PC-3 (cell line): ENCODE measurements around the gene PACRG. TPM values are rescaled to one million over a fixed set of nuclear protein-coding genes. Genes with fewer than 3 reads are reported as not detected.

ENCODE experiments used
- ATAC-seq: fragments of 200-7000 bp; cut with Tn5 transposase; 2 replicates; pipeline ENCODE4 v1.9.1; 2020; ENCODE audit warnings: mild to moderate bottlenecking, moderate library complexity
- BruUV-seq: library from RNA; stranded (reverse); fragments of 400-500 nt; replicated peaks from 2 replicates; lab custom pipeline; 2021; lab: Mats Ljungman, UMichigan
- CTCF ChIA-PET: fragments of 300-600 bp; sonication (Branson Sonifier 250); formaldehyde crosslinking; loops from one replicate; lab custom pipeline; 2022; ENCODE audit warnings: antibody characterized with exemption; lab: Charles Lee
- POLR2A ChIA-PET: fragments of 300-600 bp; sonication (Branson Sonifier 250); formaldehyde crosslinking; loops from one replicate; lab custom pipeline; 2022; ENCODE audit warnings: antibody characterized with exemption; ENCODE audit not compliant: unreplicated experiment; lab: Charles Lee
- DNase-seq: peaks from one replicate; pipeline ENCODE4 v3.0.0-alpha.2; 2015
- H2AFZ ChIP-seq: fragments of 300-600 bp; sonication (generic); 2 replicates; pipeline ENCODE4 v1.6.0; 2016; ENCODE audit warnings: antibody characterized with exemption, low read length
- H3F3A ChIP-seq: fragments of 300-600 bp; sonication (generic); one replicate; pipeline ENCODE4 v1.6.0; 2017; ENCODE audit warnings: antibody characterized with exemption, low read length, control low read depth, mild to moderate bottlenecking; ENCODE audit not compliant: unreplicated experiment
- H3K27ac ChIP-seq: fragments of 300-600 bp; sonication (generic); 2 replicates; pipeline ENCODE4 v1.5.1; 2016; ENCODE audit warnings: mild to moderate bottlenecking, low read length
- H3K27me3 ChIP-seq: fragments of 300-600 bp; sonication (generic); 2 replicates; pipeline ENCODE4 v1.6.1; 2016; ENCODE audit warnings: low read length, mixed read lengths
- H3K36me3 ChIP-seq: fragments of 300-600 bp; sonication (generic); 2 replicates; pipeline ENCODE4 v1.6.1; 2016; ENCODE audit warnings: low read depth, mixed run types, low read length, mixed read lengths
- H3K4me1 ChIP-seq: fragments of 300-600 bp; sonication (generic); 2 replicates; pipeline ENCODE4 v1.5.1; 2016; ENCODE audit warnings: low read length; ENCODE audit not compliant: insufficient read depth
- H3K4me2 ChIP-seq: fragments of 300-600 bp; sonication (generic); 2 replicates; pipeline ENCODE4 v1.6.0; 2016; ENCODE audit warnings: low read length
- H3K4me3 ChIP-seq: fragments of 300-600 bp; sonication (generic); 2 replicates; pipeline ENCODE4 v1.5.1; 2016; ENCODE audit warnings: mild to moderate bottlenecking, low read length, mixed read lengths
- H3K79me2 ChIP-seq: fragments of 300-600 bp; sonication (generic); 2 replicates; pipeline ENCODE4 v1.6.1; 2017; ENCODE audit warnings: low read length, mixed read lengths
- H3K9ac ChIP-seq: fragments of 300-600 bp; sonication (generic); 2 replicates; pipeline ENCODE4 v1.6.0; 2016; ENCODE audit warnings: mild to moderate bottlenecking, low read length
- H3K9me2 ChIP-seq: fragments of 300-600 bp; sonication (generic); replicated peaks from 2 replicates; pipeline ENCODE4 v1.6.1; 2016; ENCODE audit warnings: mixed run types, low read length, mixed read lengths
- H3K9me3 ChIP-seq: fragments of 300-600 bp; sonication (generic); 2 replicates; pipeline ENCODE4 v1.6.1; 2016; ENCODE audit warnings: low read length, mixed read lengths
- H4K20me1 ChIP-seq: fragments of 300-600 bp; sonication (generic); 2 replicates; pipeline ENCODE4 v1.6.1; 2016; ENCODE audit warnings: low read length, mixed read lengths
- EZH2 ChIP-seq: fragments of 300-600 bp; sonication (generic); IDR thresholded peaks from one replicate; pipeline ENCODE4 v1.6.1; 2017; ENCODE audit warnings: antibody characterized with exemption, mild to moderate bottlenecking, low read length; ENCODE audit not compliant: unreplicated experiment
- EZH2phosphoT487 ChIP-seq: fragments of 300-600 bp; sonication (generic); IDR thresholded peaks from 2 replicates; pipeline ENCODE4 v1.6.1; 2018; ENCODE audit warnings: mild to moderate bottlenecking, antibody characterized with exemption, low read length, borderline replicate concordance
- intact Hi-C: fragments of 100-400 bp; cut with micrococcal nuclease; formaldehyde crosslinking; loops from 2 replicates; pipeline ENCODE4 v1.9.0; 2023
- total RNA-seq: library from RNA; depleted of rRNA; stranded (reverse); fragments of >200 nt; gene quantifications from 2 replicates; pipeline ENCODE4 v1.2.3, GENCODE V29; 2014
- TF ChIP-seq, protein P1 (sequence below): fragments of 300-600 bp; sonication (generic); conservative IDR thresholded peaks from 2 replicates; pipeline ENCODE4 v1.5.1; 2017; ENCODE audit warnings: antibody characterized with exemption, low read depth, mild to moderate bottlenecking, low read length

Gene PACRG
- total RNA-seq, 1 experiment from 2014 or later = not detected

GRCh38 chr6:163085426-163085825, 357.7 kb downstream of the PACRG start:
- Histone ChIP-seq H2AFZ (no peak overlapping the region), H3K4me1 (no peaks in the 10 kb centered on the region), H3K79me2 (no peaks in the 10 kb centered on the region), H3F3A (no peaks in the 10 kb centered on the region), H3K27me3 (peaks cover 13% of the 10 kb centered on the region), H3K27ac (no peak overlapping the region), H3K4me3 (no peak overlapping the region), H3K36me3 (no peaks in the 10 kb centered on the region), H3K4me2 (no peak overlapping the region), H4K20me1 (no peaks in the 10 kb centered on the region), H3K9me2 (no peaks in the 10 kb centered on the region), H3K9me3 (no peaks in the 10 kb centered on the region), H3K9ac (no peak overlapping the region)
- POLR2A ChIA-PET = no interaction called here
- TF ChIP-seq EZH2phosphoT487 (no peak), EZH2 (no peak)
- TF ChIP-seq, protein P1, sequence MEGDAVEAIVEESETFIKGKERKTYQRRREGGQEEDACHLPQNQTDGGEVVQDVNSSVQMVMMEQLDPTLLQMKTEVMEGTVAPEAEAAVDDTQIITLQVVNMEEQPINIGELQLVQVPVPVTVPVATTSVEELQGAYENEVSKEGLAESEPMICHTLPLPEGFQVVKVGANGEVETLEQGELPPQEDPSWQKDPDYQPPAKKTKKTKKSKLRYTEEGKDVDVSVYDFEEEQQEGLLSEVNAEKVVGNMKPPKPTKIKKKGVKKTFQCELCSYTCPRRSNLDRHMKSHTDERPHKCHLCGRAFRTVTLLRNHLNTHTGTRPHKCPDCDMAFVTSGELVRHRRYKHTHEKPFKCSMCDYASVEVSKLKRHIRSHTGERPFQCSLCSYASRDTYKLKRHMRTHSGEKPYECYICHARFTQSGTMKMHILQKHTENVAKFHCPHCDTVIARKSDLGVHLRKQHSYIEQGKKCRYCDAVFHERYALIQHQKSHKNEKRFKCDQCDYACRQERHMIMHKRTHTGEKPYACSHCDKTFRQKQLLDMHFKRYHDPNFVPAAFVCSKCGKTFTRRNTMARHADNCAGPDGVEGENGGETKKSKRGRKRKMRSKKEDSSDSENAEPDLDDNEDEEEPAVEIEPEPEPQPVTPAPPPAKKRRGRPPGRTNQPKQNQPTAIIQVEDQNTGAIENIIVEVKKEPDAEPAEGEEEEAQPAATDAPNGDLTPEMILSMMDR = no peak
- BruUV-seq = no TSS peak
- CTCF ChIA-PET = no interaction called here
- ATAC-seq (no peak), DNase-seq (no peak)
- intact Hi-C loops = no loop called here

DNA sequence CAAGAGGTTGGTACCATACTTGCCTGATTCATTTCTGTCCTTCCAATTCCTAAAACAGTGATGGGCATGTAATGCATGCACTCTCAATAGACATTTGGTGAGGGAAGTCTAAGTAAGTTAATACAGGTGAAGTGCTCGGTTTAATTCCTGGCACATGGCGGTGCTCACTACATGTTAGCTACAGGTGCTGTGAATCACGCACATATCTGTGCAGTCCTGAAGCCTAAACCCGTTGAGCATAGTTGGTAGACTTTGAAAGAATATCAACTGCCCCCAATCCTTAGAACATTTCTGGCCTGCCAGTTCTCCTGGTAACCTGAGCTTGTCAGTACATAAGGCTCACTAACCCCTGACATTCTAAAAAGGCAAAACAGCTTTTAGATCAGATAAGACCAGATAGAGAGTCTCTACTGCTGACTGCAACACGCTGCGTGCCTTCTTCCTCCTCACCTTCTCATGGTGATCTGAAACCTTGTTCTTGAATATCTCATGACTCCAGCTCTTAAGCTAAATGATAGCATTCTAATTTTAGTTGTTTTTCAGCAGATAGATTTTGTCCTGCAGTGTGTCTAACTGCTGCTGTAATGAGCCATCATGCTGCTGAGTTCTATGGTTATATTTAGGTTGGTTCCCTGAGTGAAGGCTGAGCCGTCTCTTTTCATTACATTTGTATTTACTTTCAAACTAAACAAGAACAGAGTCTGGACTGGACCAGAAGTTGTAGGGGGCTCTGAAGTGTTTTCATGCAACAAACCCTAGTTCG, 358.3 kb downstream of the PACRG start:
- TF ChIP-seq EZH2 (no peak), EZH2phosphoT487 (no peak)
- TF ChIP-seq, protein P1 = no peak
- no peak for DNase-seq
- Histone ChIP-seq H3K4me1 (no peaks in the 10 kb centered on the region), H3K4me3 (no peak overlapping the region), H3K27me3 (peaks cover 19% of the 10 kb centered on the region), H3K4me2 (no peak overlapping the region), H3K36me3 (no peaks in the 10 kb centered on the region), H3K9me2 (no peaks in the 10 kb centered on the region), H3F3A (no peaks in the 10 kb centered on the region), H2AFZ (no peak overlapping the region), H3K9ac (no peak overlapping the region), H4K20me1 (no peaks in the 10 kb centered on the region), H3K27ac (no peak overlapping the region), H3K9me3 (no peaks in the 10 kb centered on the region), H3K79me2 (no peaks in the 10 kb centered on the region)
- no peak for ATAC-seq
- intact Hi-C loops = no loop called here
- no TSS peak for BruUV-seq
- ChIA-PET POLR2A (no interaction called here), CTCF (no interaction called here)

GRCh38 chr6:163086624-163086920, 358.8 kb downstream of the PACRG start:
- ATAC-seq = no peak

More at GRCh38 chr6:163086624-163086920, 358.8 kb downstream of the PACRG start:
- no peak for DNase-seq
- Histone ChIP-seq H3K9me2 (no peaks in the 10 kb centered on the region), H3K9me3 (no peaks in the 10 kb centered on the region), H3K27ac (no peak overlapping the region), H3K4me1 (no peaks in the 10 kb centered on the region), H3K4me2 (no peak overlapping the region), H3K4me3 (no peak overlapping the region), H3K9ac (no peak overlapping the region), H3K79me2 (no peaks in the 10 kb centered on the region), H3K27me3 (peaks cover 20% of the 10 kb centered on the region), H3F3A (no peaks in the 10 kb centered on the region), H3K36me3 (no peaks in the 10 kb centered on the region), H2AFZ (no peak overlapping the region), H4K20me1 (no peaks in the 10 kb centered on the region)
- TF ChIP-seq EZH2 = no peak
- TF ChIP-seq, protein P1 = no peak
- TF ChIP-seq EZH2phosphoT487 = no peak
- ChIA-PET POLR2A (no interaction called here), CTCF (no interaction called here)
- intact Hi-C loops = no loop called here
- no TSS peak for BruUV-seq
